Keratinocyte (primary cell): Measurements from ENCODE around the gene CREG2. TPM values are rescaled to one million over a fixed set of nuclear protein-coding genes. Genes with fewer than 3 reads are reported as not detected.

Source experiments
- DNase-seq: peaks from one replicate; pipeline ENCODE4 v3.0.0-alpha.2; 2011; ENCODE audit warnings: low read depth, missing footprints, low spot score
- FAIRE-seq: peaks from 2 replicates; lab custom pipeline; 2011; peaks lifted over from hg19 to GRCh38; lab: Jason Lieb, UNC
- H2AFZ ChIP-seq: 2 replicates; pipeline ENCODE4 v1.6.0; 2012; ENCODE audit warnings: low read length, control low read depth, inconsistent platforms; ENCODE audit not compliant: control insufficient read depth
- H3K27ac ChIP-seq: 2 replicates; pipeline ENCODE4 v1.5.1; 2011; ENCODE audit warnings: low read length; ENCODE audit not compliant: control insufficient read depth, insufficient read depth
- H3K27me3 ChIP-seq: 3 replicates; pipeline ENCODE4 v1.6.0; 2011; ENCODE audit warnings: low read length; ENCODE audit not compliant: control insufficient read depth, insufficient read depth; ENCODE audit errors: extremely low read depth
- H3K36me3 ChIP-seq, 2 experiments: 2 replicates in 1 of 2; 3 replicates in 1 of 2; pipeline ENCODE4 v1.5.1; 2011; ENCODE audit warnings: low read length in 2 of 2, mild to moderate bottlenecking in 1 of 2; ENCODE audit not compliant: control insufficient read depth in 2 of 2, insufficient read depth in 2 of 2; ENCODE audit errors: extremely low read depth in 1 of 2
- H3K4me1 ChIP-seq: 3 replicates; pipeline ENCODE4 v1.5.1; 2011; ENCODE audit warnings: low read length; ENCODE audit not compliant: control insufficient read depth, insufficient read depth; ENCODE audit errors: extremely low read depth
- H3K4me2 ChIP-seq: 3 replicates; pipeline ENCODE4 v1.6.0; 2011; ENCODE audit warnings: low read depth, low read length; ENCODE audit not compliant: control insufficient read depth, insufficient read depth; ENCODE audit errors: extremely low read depth
- H3K4me3 ChIP-seq, 3 experiments: fragments of 200-600 bp in 1 of 3; sonication (generic) in 1 of 3; 2 replicates in 2 of 3; 3 replicates in 1 of 3; pipeline ENCODE4 v1.5.1; 2011 to 2016; ENCODE audit warnings: low read length in 3 of 3, mild to moderate bottlenecking in 3 of 3, control low read depth in 2 of 3, inconsistent platforms in 1 of 3, low read depth in 1 of 3, mixed read lengths in 1 of 3, mixed run types in 1 of 3, moderate library complexity in 1 of 3; ENCODE audit not compliant: control insufficient read depth in 2 of 3, insufficient read depth in 2 of 3; ENCODE audit errors: extremely low read depth in 1 of 3
- H3K79me2 ChIP-seq: 2 replicates; pipeline ENCODE4 v1.6.0; 2012; ENCODE audit warnings: low read length; ENCODE audit not compliant: control insufficient read depth, insufficient read depth
- H3K9ac ChIP-seq: 3 replicates; pipeline ENCODE4 v1.6.0; 2011; ENCODE audit warnings: low read length; ENCODE audit not compliant: control insufficient read depth, insufficient read depth; ENCODE audit errors: extremely low read depth
- H3K9me1 ChIP-seq: 3 replicates; pipeline ENCODE4 v1.6.0; 2011; ENCODE audit warnings: low read length; ENCODE audit not compliant: control insufficient read depth, insufficient read depth; ENCODE audit errors: extremely low read depth
- H3K9me3 ChIP-seq: 2 replicates; pipeline ENCODE4 v1.5.1; 2012; ENCODE audit warnings: low read depth, low read length; ENCODE audit not compliant: control insufficient read depth
- H4K20me1 ChIP-seq: 3 replicates; pipeline ENCODE4 v1.6.0; 2011; ENCODE audit warnings: low read length; ENCODE audit not compliant: control insufficient read depth, insufficient read depth; ENCODE audit errors: extremely low read depth
- CTCF ChIP-seq, 3 experiments: IDR thresholded peaks in 1 of 3; conservative IDR thresholded peaks in 1 of 3; optimal IDR thresholded peaks in 1 of 3; 2 replicates in 2 of 3; 3 replicates in 1 of 3; pipeline versions ENCODE3 to v1.5.1; 2011; ENCODE audit warnings: low read length in 3 of 3, mild to moderate bottlenecking in 3 of 3, moderate library complexity in 2 of 3, control low read depth in 1 of 3, inconsistent platforms in 1 of 3; ENCODE audit not compliant: insufficient read depth in 2 of 3; ENCODE audit errors: extremely low read depth in 1 of 3
- EZH2 ChIP-seq: IDR thresholded peaks from one replicate; pipeline ENCODE4 v1.6.1; 2012; ENCODE audit warnings: inconsistent platforms, mild to moderate bottlenecking, low read length, moderate library complexity
- dilution Hi-C: fragments of 300-500 bp; cut with MboI; formaldehyde crosslinking; loops from one replicate; pipeline ENCODE4 v1.7.0; 2020; ENCODE audit warnings: low sequenced_read_pairs; ENCODE audit not compliant: extremely low pct_ligation_motif_present
- polyA plus RNA-seq, 5 experiments: library from polyadenylated mRNA; depleted of rRNA in 3 of 5; stranded (reverse) in 3 of 5; stranded (forward) in 1 of 5; unstranded in 1 of 5; fragments of >200 nt; gene quantifications; 1 replicate in 1 of 5; 2 replicates in 3 of 5; 3 replicates in 1 of 5; pipeline versions ENCODE4 v1.2.1 to v1.2.3, GENCODE V29; 2011 to 2012; ENCODE audit warnings: missing spikeins in 2 of 5, low read depth in 1 of 5, low replicate concordance in 1 of 5

The CREG2 gene
- polyA plus RNA-seq, 1 donor (not counting 4 experiments of a cell fraction or from before 2014, with no cell fraction given): 1.7 TPM

GRCh38 chr2:101341901-101342624, 45.2 kb downstream of the CREG2 start:
- no peaks in the 10 kb centered on the region for H3K27me3 ChIP-seq
- DNase-seq (no peak), FAIRE-seq (no peak)
- H3K4me2 ChIP-seq: no peak overlapping the region
- TF ChIP-seq EZH2: no peak
- TF ChIP-seq CTCF (optimal IDR thresholded peaks at IDR 0.05 in 1 of 3, IDR thresholded peaks at IDR 0.05 in 1 of 3, conservative IDR thresholded peaks at IDR 0.05 in 1 of 3; ENCODE audit: extremely low read depth in 1 of 3, insufficient read depth in 2 of 3, low read length in 3 of 3): peak; percentile 78 to 87 (median 83)
- dilution Hi-C loops: no loop called here
- no peaks in the 10 kb centered on the region for H3K9me3 ChIP-seq
- no peak overlapping the region for H3K9ac ChIP-seq
- no peaks in the 10 kb centered on the region for H4K20me1 ChIP-seq
- peak overlapping the region; percentile 6 for H2AFZ ChIP-seq
- no peak overlapping the region for H3K27ac ChIP-seq
- no peak overlapping the region for H3K4me3 ChIP-seq
- peaks cover 10% of the 10 kb centered on the region for H3K4me1 ChIP-seq
- no peaks in the 10 kb centered on the region for H3K36me3 ChIP-seq
- no peaks in the 10 kb centered on the region for H3K9me1 ChIP-seq
- H3K79me2 ChIP-seq: no peaks in the 10 kb centered on the region

DNA sequence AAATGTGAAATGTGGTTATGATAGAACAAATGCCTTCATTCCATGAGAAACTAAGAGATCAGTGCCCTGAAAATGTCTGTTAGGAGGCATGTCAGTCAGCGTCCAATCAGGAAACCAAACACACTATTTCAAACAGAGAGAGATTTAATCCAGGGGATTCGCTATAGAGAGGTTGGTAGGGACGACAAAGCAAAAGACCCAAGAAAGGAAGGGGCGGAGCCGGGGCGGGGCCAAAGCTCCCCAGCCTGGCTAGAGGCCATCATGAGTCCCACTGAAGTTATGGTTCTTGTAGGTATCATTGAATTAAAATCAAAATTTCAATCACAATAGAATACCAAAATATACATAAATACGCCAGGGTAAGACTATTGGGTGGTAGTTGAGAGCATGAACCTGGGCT, 45.9 kb downstream of the CREG2 start:
- DNase-seq (no peak), FAIRE-seq (no peak)
- H3K4me3 ChIP-seq: no peak overlapping the region
- no peak overlapping the region for H2AFZ ChIP-seq
- no peaks in the 10 kb centered on the region for H3K36me3 ChIP-seq
- H3K9me3 ChIP-seq: no peaks in the 10 kb centered on the region
- no peak overlapping the region for H3K4me2 ChIP-seq
- no peaks in the 10 kb centered on the region for H3K27me3 ChIP-seq
- no peaks in the 10 kb centered on the region for H3K79me2 ChIP-seq
- no peak overlapping the region for H3K9ac ChIP-seq
- no peaks in the 10 kb centered on the region for H3K9me1 ChIP-seq
- dilution Hi-C loops: no loop called here
- H3K27ac ChIP-seq: no peak overlapping the region
- TF ChIP-seq EZH2 (no peak), CTCF (optimal IDR thresholded peaks at IDR 0.05 in 1 of 3, IDR thresholded peaks at IDR 0.05 in 1 of 3, conservative IDR thresholded peaks at IDR 0.05 in 1 of 3; ENCODE audit: extremely low read depth in 1 of 3, insufficient read depth in 2 of 3, low read length in 3 of 3) (no peak)
- H4K20me1 ChIP-seq: no peaks in the 10 kb centered on the region
- peaks cover 10% of the 10 kb centered on the region for H3K4me1 ChIP-seq
